NCI-H524 treated with DMSO at 0.1 percent for 48 hours (cell line): ENCODE measurements around the gene C21orf91.

Experiments
- DNase-seq: peaks from one replicate; lab custom pipeline; 2025; lab: John Stamatoyannopoulos, UW

The C21orf91 gene

DNA sequence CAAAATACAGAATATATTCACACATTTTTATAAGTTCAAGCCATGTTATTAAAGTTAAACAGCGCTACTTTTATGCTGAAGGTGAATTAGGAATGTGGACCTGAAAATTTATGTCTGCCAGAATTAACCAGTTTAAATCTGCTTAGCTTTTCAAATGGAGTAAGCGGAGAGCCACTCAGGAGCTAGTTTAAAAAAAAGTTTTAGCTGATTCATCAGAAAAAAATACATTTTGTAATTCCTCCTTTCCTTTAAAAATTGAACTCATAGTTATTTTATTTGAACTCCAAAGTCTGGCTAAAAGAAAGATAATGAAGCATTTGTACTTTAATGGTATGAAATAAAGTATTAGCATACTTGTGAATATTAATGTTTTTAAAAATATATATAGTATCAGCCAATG lies 21.2 kb downstream of the C21orf91 start:
- no peak for DNase-seq

DNA sequence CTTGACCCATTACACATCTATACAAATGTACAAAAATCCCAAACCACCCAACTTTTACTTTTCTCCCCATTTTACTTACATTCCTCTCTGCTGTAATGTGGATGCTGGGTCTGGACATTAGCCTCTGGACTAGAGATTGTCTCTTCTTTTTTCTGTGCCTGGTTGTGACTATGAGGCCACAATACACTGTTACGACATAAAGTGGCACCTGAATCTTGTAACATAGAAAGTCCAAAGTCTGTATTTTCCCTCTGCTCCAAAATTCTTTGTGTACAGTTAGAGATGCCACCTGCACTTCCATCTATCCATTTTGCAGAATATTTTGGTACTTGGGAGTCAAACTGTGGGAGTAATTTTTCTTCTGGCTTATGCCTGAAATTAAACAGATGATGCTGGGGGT lies 22.7 kb downstream of the C21orf91 start:
- no peak for DNase-seq

DNA sequence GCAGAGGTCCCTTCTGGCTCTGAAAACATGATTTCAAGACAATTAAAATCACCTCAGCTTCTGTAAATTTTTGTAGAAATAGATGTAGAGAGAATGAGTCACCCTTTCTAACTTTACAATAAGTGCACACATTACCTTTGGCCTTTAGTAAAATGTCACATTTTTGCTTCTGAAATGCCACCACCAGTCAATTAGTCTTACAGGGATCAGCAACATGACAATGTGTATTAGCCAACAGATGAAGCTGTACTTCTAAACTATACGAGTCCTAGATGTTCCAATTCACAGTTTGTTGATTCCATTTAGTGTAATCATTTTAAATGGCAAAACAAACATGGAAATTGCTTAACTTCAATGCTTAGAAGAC lies 23.1 kb downstream of the C21orf91 start:
- no peak for DNase-seq

DNA sequence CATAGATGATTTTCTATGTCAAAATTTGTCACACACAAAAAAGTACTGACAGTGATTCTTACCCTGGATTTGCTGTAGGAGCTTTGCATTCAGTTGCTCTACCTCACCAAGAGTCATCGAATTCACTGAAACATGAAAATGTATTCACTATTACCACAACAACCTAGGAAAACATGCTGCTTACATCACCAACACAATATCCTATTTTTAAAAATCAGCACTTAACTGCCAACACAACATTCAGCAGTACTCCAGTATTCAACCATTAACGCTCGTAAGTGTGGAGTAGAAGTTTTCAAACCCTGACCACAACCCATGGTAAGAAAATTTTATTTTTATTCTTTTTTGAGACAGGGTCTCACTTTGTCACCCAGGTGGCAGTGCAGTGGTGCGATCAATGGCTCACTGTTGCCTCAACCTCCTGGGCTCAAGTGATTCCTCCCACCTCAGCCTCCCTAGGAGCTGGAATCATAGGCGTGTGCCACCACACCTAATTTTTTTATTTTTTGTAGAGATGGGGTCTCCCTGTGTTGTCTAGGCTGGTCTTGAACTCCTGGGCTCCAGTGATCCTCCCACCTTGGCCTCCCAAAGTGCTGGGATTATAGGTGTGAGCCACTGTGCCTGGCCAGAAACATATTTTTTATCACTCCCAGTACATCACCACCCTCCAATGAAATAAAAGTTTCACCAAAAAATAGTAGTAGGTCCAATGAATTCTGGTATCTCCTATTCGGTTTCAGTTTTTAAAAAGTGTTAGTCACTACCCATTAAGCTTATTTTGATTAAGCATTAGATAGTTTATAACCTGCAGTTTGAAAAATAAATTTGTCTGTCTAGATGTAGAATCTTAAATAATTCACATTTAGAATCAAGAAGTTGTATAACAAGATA lies 23.8 kb downstream of the C21orf91 start:
- no peak for DNase-seq

DNA sequence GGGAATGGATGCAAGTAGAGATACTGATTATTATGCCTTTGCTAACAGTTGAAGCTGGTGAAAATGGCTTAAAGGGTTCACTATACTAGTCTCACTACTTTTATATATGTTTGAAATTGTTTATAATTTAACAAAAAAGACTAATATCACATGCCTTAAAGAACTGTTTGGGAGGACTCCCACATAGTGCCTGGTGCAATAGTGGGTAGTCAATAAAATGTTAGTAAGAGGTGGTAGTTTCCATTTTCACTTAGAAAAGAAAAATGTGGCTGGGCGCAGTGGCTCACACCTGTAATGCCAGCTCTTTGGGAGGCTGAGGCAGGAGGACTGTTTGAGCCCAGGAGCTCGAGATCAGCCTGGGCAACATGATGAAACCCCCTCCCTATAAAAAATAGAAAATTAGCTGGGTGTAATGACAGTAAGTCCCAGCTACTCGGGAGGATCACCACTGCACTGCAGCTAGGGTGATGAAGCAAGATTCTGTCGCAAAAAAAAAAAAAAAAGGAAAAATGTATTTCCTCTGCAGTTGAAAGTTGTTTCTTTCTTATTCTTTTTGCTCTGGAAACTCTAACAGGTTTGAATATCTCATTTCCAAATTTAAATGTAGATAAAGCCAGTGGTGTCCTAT lies 24.5 kb downstream of the C21orf91 start:
- DNase-seq: no peak

DNA sequence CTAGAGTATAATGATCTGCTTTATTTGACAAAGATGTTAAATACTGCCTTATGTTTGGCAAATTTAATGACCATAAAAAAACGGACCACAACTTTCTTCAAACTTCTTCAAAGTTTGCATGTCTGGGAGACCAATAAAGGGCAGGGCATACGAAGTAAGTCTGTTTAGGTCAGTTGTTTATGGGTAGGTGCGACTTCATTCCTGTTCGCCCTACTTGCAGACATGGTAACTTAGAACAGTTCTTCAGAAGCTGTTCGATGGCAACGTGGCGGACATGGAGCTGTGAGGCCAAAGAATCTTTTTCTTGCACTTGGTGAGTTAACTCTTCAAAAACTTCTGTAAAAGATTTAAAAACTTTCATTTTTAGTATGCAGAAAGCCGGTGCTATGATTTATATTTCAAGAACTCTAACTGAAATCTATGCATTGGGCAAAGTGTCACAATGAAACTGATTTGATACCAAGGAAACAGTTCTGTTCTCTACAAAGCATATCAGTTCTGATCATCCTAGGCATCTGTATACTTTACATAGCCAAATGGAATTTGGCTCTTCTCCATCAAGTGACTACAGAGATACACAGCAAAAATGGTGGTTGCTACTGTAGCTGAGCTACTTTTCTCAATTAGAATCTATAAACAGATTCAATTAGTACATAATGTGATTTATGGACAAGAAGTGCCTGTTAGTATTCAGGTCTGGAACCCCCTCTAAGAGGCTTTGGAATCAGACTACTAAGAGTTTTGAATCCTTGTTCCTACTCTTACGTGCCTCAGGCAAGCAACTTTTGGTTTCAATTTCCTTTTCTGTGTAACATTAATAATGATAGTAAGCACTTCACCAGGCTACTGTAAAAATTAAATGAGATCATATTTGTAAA lies 25.7 kb downstream of the C21orf91 start:
- DNase-seq: no peak

DNA sequence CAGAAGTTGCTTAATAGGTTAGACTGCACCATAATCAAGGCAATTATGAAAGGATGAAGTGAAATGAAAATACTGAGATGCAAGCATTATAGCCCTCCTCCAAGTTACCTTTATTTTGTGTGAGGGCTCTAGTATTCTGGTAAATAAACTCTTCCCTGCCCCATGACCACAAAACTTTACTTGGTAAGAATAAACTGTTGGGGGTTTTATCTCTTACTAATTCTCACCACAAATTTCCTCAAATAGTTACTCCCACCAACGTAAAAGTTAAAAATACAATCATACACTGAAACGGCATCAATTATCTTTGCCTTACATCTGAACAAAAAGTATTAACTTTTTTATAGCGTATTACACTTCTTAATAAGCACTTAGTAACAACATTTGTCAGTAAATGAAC lies 29.5 kb downstream of the C21orf91 start:
- no peak for DNase-seq

DNA sequence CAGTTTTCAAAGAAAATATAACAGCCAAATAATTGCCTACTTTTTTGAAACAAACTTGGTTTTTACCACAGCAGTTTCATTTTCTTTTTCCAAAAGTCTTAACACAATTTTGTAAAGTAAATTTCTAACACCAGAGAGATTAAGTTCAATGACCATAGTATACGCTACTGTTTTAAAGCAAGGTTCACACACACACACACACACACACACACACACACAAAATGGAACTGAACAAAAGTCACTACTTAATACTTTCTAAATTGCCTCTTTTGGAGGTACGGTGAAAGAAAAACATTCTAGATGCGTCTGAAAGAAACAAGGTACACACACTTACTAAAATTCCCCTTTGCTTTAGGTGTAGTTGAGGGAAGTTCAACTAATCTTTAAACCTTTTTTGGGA lies 30.1 kb downstream of the C21orf91 start:
- no peak for DNase-seq

DNA sequence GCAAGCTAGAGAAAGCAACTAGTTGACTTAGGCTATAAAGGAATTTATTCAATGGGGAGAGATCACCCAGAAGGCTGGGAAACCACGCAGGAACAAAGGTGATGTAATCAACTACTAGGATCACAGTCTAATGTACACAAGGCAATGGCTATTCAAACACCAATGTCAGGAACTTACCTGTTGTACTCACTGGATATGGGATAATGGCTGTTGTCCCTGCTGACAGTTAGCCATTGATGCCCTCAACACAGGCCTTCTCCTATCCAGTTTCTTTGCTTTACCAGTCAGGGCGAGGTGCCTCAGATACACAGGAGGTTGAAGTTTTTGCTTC lies 32.3 kb downstream of the C21orf91 start:
- DNase-seq: no peak

DNA sequence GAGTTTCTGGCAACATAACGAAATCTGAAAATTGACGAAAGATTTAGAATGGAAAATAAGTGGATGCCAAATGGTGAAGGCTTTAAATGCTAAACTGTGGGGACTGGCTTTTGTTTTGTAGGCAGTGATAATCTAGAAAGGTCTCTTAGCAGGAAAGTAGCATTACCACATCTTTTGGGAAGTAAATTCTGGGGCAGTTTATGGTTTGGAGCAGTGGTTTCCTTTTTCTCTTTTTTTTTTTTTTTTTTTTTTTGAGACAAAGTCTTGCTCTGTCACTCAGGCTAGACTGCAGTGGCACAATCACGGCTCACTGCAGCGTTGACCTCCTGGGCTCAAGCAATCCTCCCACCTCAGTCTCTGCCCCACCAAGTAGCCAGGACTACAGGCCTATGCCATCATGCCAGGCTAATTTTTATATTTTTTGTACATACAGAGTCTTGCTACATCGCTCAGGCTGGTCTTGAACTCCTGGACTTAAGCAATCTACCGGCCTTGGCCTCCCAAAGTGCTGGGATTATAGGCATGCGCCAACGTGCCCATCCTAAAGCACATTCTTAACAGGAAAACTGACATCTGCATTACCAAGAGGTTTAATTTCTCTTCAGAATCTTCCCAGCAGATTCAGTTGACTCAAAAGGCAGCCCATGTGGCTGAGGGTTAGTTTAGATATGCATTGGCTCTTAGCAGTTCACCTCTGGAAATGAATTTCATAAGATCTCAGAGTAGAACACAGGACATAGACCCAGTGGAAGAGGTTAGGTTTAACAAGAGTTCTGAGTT lies 32.9 kb downstream of the C21orf91 start:
- DNase-seq: no peak

DNA sequence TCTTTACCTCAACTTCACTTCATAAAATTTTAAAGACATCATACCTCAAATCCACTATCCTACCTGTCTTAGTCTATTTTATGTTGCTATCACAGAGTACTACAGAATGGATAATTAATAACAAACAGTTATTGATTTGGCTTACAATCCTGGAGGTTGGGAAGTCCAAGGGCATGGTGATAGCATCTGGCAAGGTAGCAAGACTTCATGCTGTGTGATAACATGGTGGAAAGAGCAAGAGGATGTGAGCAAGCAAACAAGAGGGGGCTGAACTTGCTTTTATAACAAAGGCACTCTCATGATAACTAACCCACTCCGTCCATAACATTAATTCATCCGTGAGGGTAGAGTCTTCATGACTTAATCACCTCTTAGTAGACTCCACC lies 33.8 kb downstream of the C21orf91 start:
- DNase-seq: no peak

DNA sequence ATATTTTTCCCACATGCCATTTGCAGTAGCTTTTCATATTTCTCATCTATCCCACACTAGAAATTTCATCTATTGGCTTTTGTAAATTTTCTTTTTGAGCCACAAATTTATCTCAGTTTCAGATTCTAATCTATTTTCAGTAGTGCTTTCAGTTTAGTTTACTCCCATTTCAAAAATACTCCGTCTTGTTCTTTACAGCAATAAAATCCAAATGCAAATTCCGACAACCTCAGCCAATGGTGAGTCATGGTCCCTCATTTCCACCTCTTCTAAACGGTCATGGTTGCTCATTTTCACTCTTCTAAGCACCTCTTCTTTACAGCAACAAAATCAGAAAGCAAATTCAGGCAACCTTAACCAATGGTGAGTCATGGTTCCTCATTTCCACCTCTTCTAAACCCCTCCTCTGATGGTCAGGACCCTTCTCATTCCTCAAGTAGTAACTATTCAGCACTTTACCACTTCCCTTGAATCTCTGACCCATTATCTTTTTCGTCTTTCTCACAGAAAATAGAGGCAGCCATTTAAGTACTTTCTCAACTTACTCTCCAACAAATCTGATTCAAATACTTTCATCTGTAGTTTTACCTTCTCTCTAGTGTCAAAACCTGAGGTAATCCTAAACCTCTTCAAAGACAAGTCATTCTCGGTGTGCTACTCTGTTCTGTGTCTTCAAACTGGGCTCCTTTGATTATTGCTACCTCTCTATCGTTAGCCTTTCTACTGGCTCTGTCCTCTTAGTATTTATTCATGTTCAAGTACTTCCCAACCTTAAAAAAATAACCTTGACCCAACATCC lies 34.4 kb downstream of the C21orf91 start:
- DNase-seq: no peak

DNA sequence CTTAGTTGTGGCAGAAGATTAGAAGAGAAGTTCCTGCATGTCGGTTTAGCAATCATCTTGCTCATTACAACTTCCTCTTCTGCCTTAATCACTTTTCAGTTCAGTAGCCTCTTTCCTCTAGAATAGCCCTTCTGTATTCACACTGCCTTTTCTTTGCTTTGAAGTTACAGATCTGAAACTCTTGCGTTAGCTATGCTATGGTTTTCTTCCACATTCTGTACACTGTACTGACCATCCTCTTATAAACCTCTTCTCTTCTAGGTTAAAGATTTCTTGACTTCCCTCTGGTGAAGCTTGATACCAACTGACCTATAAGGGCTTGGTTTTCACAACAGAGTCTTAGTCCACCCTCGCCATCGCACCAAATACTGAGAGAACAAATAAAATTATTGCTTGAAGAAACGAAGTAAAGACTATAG lies 35.0 kb downstream of the C21orf91 start:
- DNase-seq: no peak

DNA sequence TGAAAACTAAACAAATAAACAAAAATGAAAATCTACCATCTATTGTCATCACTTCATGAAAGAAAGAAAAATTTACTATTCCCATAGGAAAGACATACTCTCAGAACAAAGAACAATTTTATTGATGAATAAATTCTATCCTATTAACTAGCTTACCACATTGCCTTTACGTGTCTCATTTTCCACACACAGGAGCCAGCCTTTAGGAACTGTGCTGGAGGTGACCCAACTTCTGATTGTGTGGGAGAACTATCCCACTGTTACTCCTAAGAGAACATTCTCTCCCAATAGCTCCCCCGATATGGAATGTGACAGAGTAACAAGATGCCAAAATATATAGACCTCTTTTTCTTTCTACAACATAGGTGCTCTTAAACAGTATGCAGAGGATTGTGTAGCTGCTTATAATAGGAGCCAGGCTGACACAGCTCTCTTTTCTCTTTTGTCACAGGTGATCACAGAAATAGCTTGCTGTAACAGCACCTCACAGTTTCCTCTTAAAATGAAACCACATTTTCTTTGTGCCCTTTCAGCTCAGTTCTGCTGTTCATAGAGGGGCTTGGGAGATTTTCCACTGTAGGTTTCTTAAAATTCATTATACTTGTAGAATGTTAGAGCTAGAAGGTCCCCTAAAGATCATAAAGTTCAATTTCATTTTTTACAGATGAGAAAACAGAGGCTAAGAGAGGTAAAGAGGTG lies 35.5 kb downstream of the C21orf91 start:
- no peak for DNase-seq

DNA sequence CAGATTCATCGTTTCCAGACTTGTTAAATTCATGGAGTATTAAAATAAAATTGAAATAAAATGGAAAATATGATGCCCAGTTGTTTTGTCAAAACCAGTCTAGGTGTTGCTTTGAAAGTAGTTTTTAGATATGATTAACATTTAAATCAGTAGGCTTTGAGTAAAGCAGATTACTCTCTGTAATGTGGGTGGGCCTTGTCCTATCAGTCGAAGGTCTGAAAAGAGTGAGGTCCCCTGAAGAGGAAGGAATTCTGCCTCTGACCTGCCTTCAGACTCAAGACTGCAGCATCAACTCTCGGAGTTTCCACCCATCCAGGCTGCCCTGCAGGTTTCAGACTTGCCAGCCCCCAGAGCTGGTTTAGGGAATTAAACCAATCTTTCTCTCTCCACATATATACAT lies 36.2 kb downstream of the C21orf91 start:
- DNase-seq: no peak

DNA sequence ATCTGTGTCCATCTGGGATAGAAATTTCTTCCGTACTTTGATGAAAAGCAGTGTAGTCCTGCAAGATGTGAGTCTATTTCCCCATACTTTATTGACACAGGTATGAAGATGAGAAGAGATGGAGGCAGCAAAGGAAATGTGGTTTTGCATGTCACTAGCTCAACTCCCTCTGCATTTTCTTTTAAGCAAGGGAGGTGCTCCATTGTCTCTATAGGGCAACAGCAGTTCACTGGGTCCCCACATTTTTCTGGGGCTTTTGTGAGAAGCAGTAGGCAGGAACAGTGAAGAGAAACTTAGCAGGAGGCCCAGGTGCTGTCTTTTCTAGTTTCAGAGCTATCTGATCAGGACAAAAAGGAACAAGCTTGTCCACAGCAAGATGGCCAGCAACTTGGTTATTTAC lies 37.1 kb downstream of the C21orf91 start:
- DNase-seq: no peak

DNA sequence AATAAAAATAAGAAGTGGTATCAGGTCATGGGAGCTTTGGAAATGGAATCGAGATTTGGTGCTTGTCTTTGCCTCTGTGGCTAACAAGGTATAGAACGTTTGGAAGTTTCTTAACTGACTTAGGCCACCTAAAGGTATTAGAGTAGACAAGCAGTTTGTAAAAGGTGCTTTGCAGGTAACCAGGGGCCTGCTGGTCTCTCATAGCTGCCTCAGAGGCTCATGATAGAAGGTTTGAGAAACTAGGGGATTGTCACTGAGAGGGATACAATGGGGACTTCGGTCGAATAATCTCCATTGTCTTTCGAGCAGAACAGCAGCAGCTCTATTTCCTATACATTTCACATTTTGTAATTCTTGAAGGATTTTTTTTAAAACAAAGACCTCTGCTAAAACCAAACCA lies 37.6 kb downstream of the C21orf91 start:
- no peak for DNase-seq

DNA sequence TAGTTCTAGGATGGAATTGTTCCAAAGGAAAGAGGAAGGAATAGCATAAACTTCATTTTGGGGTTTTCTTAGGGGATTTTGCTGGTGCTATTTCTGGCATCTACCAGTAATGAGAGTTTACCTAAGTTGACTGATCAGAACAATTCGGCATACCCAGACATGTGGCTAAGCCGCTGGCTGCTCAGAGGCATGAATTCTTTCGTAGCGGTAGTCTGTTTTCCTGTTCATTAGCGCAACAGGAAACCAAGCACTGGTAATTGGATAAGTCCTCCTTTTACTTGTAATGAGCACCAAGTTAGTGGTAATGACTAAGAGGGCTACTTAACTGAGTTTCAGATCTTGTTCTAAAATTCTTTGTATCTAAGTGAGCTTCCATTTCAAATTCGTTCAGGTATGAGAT lies 38.6 kb downstream of the C21orf91 start:
- no peak for DNase-seq

DNA sequence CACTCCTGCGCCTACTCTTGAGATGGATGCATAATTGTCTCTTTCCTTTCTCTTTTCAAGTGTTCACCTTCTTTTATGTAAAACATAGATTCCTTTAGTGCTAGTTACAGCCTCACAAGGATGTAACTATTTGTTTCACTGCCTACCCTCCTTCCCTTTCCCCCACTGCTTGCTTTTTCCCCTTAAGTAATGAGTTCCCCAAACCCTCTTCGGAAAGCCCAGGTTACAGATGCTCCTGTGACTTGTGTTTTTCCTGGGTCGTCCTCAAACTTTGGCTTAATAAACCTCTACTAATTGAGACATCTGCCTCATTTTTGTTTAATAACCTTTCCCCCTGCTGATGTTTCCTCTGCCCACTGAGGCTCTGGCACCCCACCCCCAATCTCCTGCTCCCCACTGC lies 39.2 kb downstream of the C21orf91 start:
- DNase-seq: no peak

DNA sequence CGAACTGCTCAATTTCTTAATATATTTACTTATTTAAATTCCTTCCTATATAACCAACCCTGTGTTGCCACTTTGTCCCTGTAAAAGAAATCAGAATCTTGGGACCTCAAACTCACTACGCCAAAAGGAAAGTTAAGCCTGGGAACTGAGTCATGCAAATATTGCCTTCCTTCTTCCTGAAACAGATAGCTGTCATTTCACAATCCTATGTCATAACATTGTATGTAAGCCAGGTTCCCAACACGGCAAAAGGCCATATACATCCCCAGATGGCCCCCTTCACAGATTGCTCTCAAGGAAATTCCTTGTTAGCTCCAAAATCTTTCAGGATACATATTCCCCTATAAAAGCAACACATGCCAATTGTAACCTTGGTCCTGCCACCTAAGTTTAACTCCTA lies 39.7 kb downstream of the C21orf91 start:
- DNase-seq: no peak
